ENCODE results near the gene RAET1G.

RAET1G gene

GRCh38 chr6:149903938-149904611 lies 18.8 kb downstream of the RAET1G start:
- Histone ChIP-seq H3K4ac (ENCODE audit: low read depth, low read length) (no peak overlapping the region), H3K9ac (ENCODE audit: low read length) (no peak overlapping the region), H2BK120ac (ENCODE audit: insufficient read depth, low read length, poor library complexity) (no peak overlapping the region), H3K36me3 (ENCODE audit: control insufficient read depth in 1 of 2, insufficient read depth in 2 of 2, low read length in 2 of 2) (no peaks in the 10 kb centered on the region), H4K91ac (ENCODE audit: low read depth, low read length) (no peak overlapping the region), H3K23ac (ENCODE audit: low read length) (no peak overlapping the region), H3K27ac (ENCODE audit: low read depth, low read length) (no peak overlapping the region), H3K79me2 (ENCODE audit: control insufficient read depth, insufficient read depth, low read length, poor library complexity) (no peaks in the 10 kb centered on the region), H3K4me2 (ENCODE audit: low read length) (no peak overlapping the region), H2BK5ac (ENCODE audit: low read depth, low read length, poor library complexity) (no peak overlapping the region), H4K12ac (ENCODE audit: low read depth, low read length) (no peak overlapping the region), H4K8ac (ENCODE audit: low read depth, low read length) (no peak overlapping the region), H3K4me3 (ENCODE audit: low read depth, low read length) (no peak overlapping the region), H3K79me1 (ENCODE audit: low read length) (no peaks in the 10 kb centered on the region), H2AFZ (ENCODE audit: insufficient read depth, low read length, poor library complexity) (no peak overlapping the region), H3K4me1 (ENCODE audit: control insufficient read depth in 1 of 2, insufficient read depth in 2 of 2, low read length in 2 of 2) (no peaks in the 10 kb centered on the region), H3K9me3 (ENCODE audit: insufficient read depth, low read depth, low read length) (peaks cover 15% of the 10 kb centered on the region), H3K27me3 (ENCODE audit: insufficient read depth, low read length) (no peaks in the 10 kb centered on the region), H2BK12ac (ENCODE audit: low read length) (no peak overlapping the region), H2AK5ac (ENCODE audit: low read length) (no peak overlapping the region), H3K18ac (ENCODE audit: low read length) (no peak overlapping the region), H3K14ac (ENCODE audit: low read length) (no peak overlapping the region)
- no CpG with 5 or more reads among the region's 5 CpGs for WGBS (ENCODE audit: extremely low coverage, insufficient coverage, insufficient read length)
- no peak for DNase-seq

GRCh38 chr6:149901444-149902140 lies 21.3 kb downstream of the RAET1G start:
- Histone ChIP-seq H3K4me1 (ENCODE audit: control insufficient read depth in 1 of 2, insufficient read depth in 2 of 2, low read length in 2 of 2) (no peaks in the 10 kb centered on the region), H2BK12ac (ENCODE audit: low read length) (no peak overlapping the region), H3K4me2 (ENCODE audit: low read length) (no peak overlapping the region), H2BK120ac (ENCODE audit: insufficient read depth, low read length, poor library complexity) (no peak overlapping the region), H3K27ac (ENCODE audit: low read depth, low read length) (no peak overlapping the region), H3K23ac (ENCODE audit: low read length) (no peak overlapping the region), H3K79me2 (ENCODE audit: control insufficient read depth, insufficient read depth, low read length, poor library complexity) (no peaks in the 10 kb centered on the region), H3K4ac (ENCODE audit: low read depth, low read length) (no peak overlapping the region), H4K91ac (ENCODE audit: low read depth, low read length) (no peak overlapping the region), H3K27me3 (ENCODE audit: insufficient read depth, low read length) (no peaks in the 10 kb centered on the region), H4K8ac (ENCODE audit: low read depth, low read length) (no peak overlapping the region), H3K4me3 (ENCODE audit: low read depth, low read length) (no peak overlapping the region), H2AK5ac (ENCODE audit: low read length) (no peak overlapping the region), H3K9me3 (ENCODE audit: insufficient read depth, low read depth, low read length) (peaks cover 8% of the 10 kb centered on the region), H2BK5ac (ENCODE audit: low read depth, low read length, poor library complexity) (no peak overlapping the region), H2AFZ (ENCODE audit: insufficient read depth, low read length, poor library complexity) (no peak overlapping the region), H3K36me3 (ENCODE audit: control insufficient read depth in 1 of 2, insufficient read depth in 2 of 2, low read length in 2 of 2) (no peaks in the 10 kb centered on the region), H4K12ac (ENCODE audit: low read depth, low read length) (no peak overlapping the region), H3K14ac (ENCODE audit: low read length) (no peak overlapping the region), H3K9ac (ENCODE audit: low read length) (no peak overlapping the region), H3K18ac (ENCODE audit: low read length) (no peak overlapping the region), H3K79me1 (ENCODE audit: low read length) (no peaks in the 10 kb centered on the region)
- DNase-seq = no peak
- WGBS (ENCODE audit: extremely low coverage, insufficient coverage, insufficient read length) = no CpG with 5 or more reads among the region's 6 CpGs

DNA sequence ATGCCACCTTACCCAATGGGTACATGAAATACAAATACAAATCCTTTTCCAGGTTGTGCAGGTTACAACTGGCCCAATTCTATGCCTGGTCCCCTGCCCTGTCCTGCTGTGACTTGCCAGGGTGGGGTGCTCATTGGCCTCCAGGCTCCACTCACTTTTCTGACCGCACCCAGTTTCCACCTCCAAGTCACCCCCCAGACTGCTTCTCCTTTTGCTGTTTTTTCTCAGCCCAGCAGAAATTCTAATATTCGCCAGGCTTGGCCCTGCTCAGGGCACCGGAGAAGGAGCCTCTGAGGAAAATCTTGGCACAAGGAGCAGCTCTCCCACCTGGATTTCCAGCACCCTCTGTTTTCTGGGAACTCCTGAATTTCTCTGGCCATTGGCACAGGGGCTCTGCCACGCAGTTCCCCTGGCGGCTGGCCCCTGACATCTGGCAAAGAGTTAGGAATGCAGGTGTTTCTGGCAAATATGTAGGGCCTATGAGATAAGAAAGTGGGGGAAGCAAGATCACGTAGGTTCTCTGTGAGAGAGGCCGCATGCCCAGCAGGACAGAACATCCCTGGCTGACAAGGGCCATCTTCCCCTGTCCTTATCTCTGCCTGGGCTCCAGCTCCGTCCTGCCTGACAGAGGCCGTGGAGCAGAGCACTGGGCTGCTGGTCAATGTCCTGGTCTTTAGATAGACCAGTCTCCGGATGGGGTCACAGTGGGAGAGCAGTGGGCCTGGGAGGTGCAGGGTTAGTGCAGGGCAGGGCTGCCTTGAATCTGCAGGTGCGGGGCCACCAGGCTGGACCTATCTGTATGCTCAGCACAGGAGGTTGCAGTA lies 22.1 kb downstream of the RAET1G start:
- Histone ChIP-seq H3K27ac (ENCODE audit: low read depth, low read length) (no peak overlapping the region), H3K14ac (ENCODE audit: low read length) (no peak overlapping the region), H3K18ac (ENCODE audit: low read length) (no peak overlapping the region), H2AK5ac (ENCODE audit: low read length) (no peak overlapping the region), H3K79me1 (ENCODE audit: low read length) (no peaks in the 10 kb centered on the region), H3K9me3 (ENCODE audit: insufficient read depth, low read depth, low read length) (peaks cover 4% of the 10 kb centered on the region), H3K4me1 (ENCODE audit: control insufficient read depth in 1 of 2, insufficient read depth in 2 of 2, low read length in 2 of 2) (no peaks in the 10 kb centered on the region), H3K23ac (ENCODE audit: low read length) (no peak overlapping the region), H3K36me3 (ENCODE audit: control insufficient read depth in 1 of 2, insufficient read depth in 2 of 2, low read length in 2 of 2) (no peaks in the 10 kb centered on the region), H3K79me2 (ENCODE audit: control insufficient read depth, insufficient read depth, low read length, poor library complexity) (no peaks in the 10 kb centered on the region), H2BK12ac (ENCODE audit: low read length) (no peak overlapping the region), H3K9ac (ENCODE audit: low read length) (no peak overlapping the region), H2BK5ac (ENCODE audit: low read depth, low read length, poor library complexity) (no peak overlapping the region), H2BK120ac (ENCODE audit: insufficient read depth, low read length, poor library complexity) (no peak overlapping the region), H3K4me2 (ENCODE audit: low read length) (no peak overlapping the region), H3K4ac (ENCODE audit: low read depth, low read length) (no peak overlapping the region), H3K27me3 (ENCODE audit: insufficient read depth, low read length) (no peaks in the 10 kb centered on the region), H4K12ac (ENCODE audit: low read depth, low read length) (no peak overlapping the region), H4K91ac (ENCODE audit: low read depth, low read length) (no peak overlapping the region), H2AFZ (ENCODE audit: insufficient read depth, low read length, poor library complexity) (no peak overlapping the region), H3K4me3 (ENCODE audit: low read depth, low read length) (no peak overlapping the region), H4K8ac (ENCODE audit: low read depth, low read length) (no peak overlapping the region)
- DNase-seq = no peak
- WGBS (ENCODE audit: extremely low coverage, insufficient coverage, insufficient read length) = no CpG with 5 or more reads among the region's 11 CpGs

GRCh38 chr6:149899926-149900619 lies 22.8 kb downstream of the RAET1G start:
- Histone ChIP-seq H4K8ac (ENCODE audit: low read depth, low read length) (no peak overlapping the region), H3K4me2 (ENCODE audit: low read length) (no peak overlapping the region), H4K12ac (ENCODE audit: low read depth, low read length) (no peak overlapping the region), H3K4ac (ENCODE audit: low read depth, low read length) (no peak overlapping the region), H3K23ac (ENCODE audit: low read length) (no peak overlapping the region), H3K27ac (ENCODE audit: low read depth, low read length) (no peak overlapping the region), H3K18ac (ENCODE audit: low read length) (no peak overlapping the region), H3K79me2 (ENCODE audit: control insufficient read depth, insufficient read depth, low read length, poor library complexity) (no peaks in the 10 kb centered on the region), H3K9me3 (ENCODE audit: insufficient read depth, low read depth, low read length) (peaks cover 2% of the 10 kb centered on the region), H2BK5ac (ENCODE audit: low read depth, low read length, poor library complexity) (no peak overlapping the region), H3K14ac (ENCODE audit: low read length) (no peak overlapping the region), H2AFZ (ENCODE audit: insufficient read depth, low read length, poor library complexity) (no peak overlapping the region), H3K4me1 (ENCODE audit: control insufficient read depth in 1 of 2, insufficient read depth in 2 of 2, low read length in 2 of 2) (no peaks in the 10 kb centered on the region), H2BK120ac (ENCODE audit: insufficient read depth, low read length, poor library complexity) (no peak overlapping the region), H3K4me3 (ENCODE audit: low read depth, low read length) (no peak overlapping the region), H3K79me1 (ENCODE audit: low read length) (no peaks in the 10 kb centered on the region), H2AK5ac (ENCODE audit: low read length) (no peak overlapping the region), H3K9ac (ENCODE audit: low read length) (no peak overlapping the region), H4K91ac (ENCODE audit: low read depth, low read length) (no peak overlapping the region), H2BK12ac (ENCODE audit: low read length) (no peak overlapping the region), H3K27me3 (ENCODE audit: insufficient read depth, low read length) (no peaks in the 10 kb centered on the region), H3K36me3 (ENCODE audit: control insufficient read depth in 1 of 2, insufficient read depth in 2 of 2, low read length in 2 of 2) (no peaks in the 10 kb centered on the region)
- DNase-seq = no peak
- no CpG with 5 or more reads among the region's 7 CpGs for WGBS (ENCODE audit: extremely low coverage, insufficient coverage, insufficient read length)
